ENCODE measurements around the gene CMKLR1. TPM values are rescaled to one million over a fixed set of nuclear protein-coding genes. Genes with fewer than 3 reads are reported as not detected.

CMKLR1 gene
- total RNA-seq, 4 donors from 2014 or later = 10.2 to 14.5 (median 12.6) TPM

- Histone ChIP-seq H3K4me3 (peak overlapping the region; percentile 15 to 36 (median 23)), H3K27me3 (no peaks in the 10 kb centered on the region), H3K27ac (replicated peaks in 1 of 4) (peak overlapping the region; percentile 34 to 82 (median 72)), H3K36me3 (no peaks in the 10 kb centered on the region), H3K4me1 (peaks cover 38 to 79% (median 71%) of the 10 kb centered on the region in 4 donors), H3K9me3 (no peaks in the 10 kb centered on the region)
- WGBS = 50% methylated on average over 10 of the region's 10 CpGs
- no peak for DNase-seq (ENCODE audit: extremely low spot score)
- intact Hi-C loops (cut with DNase I) = no loop called here
- TF ChIP-seq POLR2A (IDR thresholded peaks at IDR 0.05; ENCODE audit: low read depth) = no peak
- TF ChIP-seq CTCF (IDR thresholded peaks at IDR 0.05) = no peak
- no peak for TF ChIP-seq POLR2AphosphoS5 (IDR thresholded peaks at IDR 0.05)
- TF ChIP-seq EP300 (IDR thresholded peaks at IDR 0.05) = no peak
Observed at GRCh38 chr12:108305991-108306501, 33.1 kb downstream of the CMKLR1 start.

- DNase-seq (ENCODE audit: extremely low spot score) = peak; percentile 96
- intact Hi-C loops (cut with DNase I) = no loop called here
- Histone ChIP-seq H3K27me3 (no peaks in the 10 kb centered on the region), H3K27ac (replicated peaks in 1 of 4) (peak overlapping the region; percentile 34 to 82 (median 72)), H3K9me3 (no peaks in the 10 kb centered on the region), H3K36me3 (no peaks in the 10 kb centered on the region), H3K4me3 (peak overlapping the region; percentile 15 to 36 (median 23)), H3K4me1 (peaks cover 38 to 76% (median 71%) of the 10 kb centered on the region in 4 donors)
- TF ChIP-seq POLR2AphosphoS5 (IDR thresholded peaks at IDR 0.05) (peak; percentile 76 to 78), POLR2A (IDR thresholded peaks at IDR 0.05; ENCODE audit: low read depth) (no peak)
- 0% methylated on average over 8 of the region's 9 CpGs for WGBS
Observed at GRCh38 chr12:108305520-108305919, 33.6 kb downstream of the CMKLR1 start.

- H3K27me3 ChIP-seq = no peaks in the 10 kb centered on the region
- no peaks in the 10 kb centered on the region for H3K9me3 ChIP-seq
- 65% methylated on average over 6 of the region's 7 CpGs for WGBS
- no peak overlapping the region for H3K4me3 ChIP-seq
- H3K4me1 ChIP-seq = peaks cover 38 to 70% (median 67%) of the 10 kb centered on the region in 4 donors
- intact Hi-C loops (cut with DNase I) = no loop called here
- TF ChIP-seq POLR2AphosphoS5 (IDR thresholded peaks at IDR 0.05) (no peak), CTCF (IDR thresholded peaks at IDR 0.05) (no peak), EP300 (IDR thresholded peaks at IDR 0.05) (no peak), POLR2A (IDR thresholded peaks at IDR 0.05; ENCODE audit: low read depth) (no peak)
- peak overlapping the region in 2 of 4 donors; percentile 73 to 82 for H3K27ac ChIP-seq (replicated peaks in 1 of 4)
- no peak for DNase-seq (ENCODE audit: extremely low spot score)
- H3K36me3 ChIP-seq = no peaks in the 10 kb centered on the region
Observed at GRCh38 chr12:108304633-108305032, 34.5 kb downstream of the CMKLR1 start.

GRCh38 chr12:108303703-108304102 lies 35.4 kb downstream of the CMKLR1 start:
- DNase-seq (ENCODE audit: extremely low spot score) = no peak
- H3K27ac ChIP-seq (replicated peaks in 1 of 4) = peak overlapping the region; percentile 29 to 82 (median 66)
- H3K36me3 ChIP-seq = no peaks in the 10 kb centered on the region
- H3K4me1 ChIP-seq = peaks cover 38 to 70% (median 65%) of the 10 kb centered on the region in 4 donors
- no peaks in the 10 kb centered on the region for H3K9me3 ChIP-seq
- intact Hi-C loops (cut with DNase I) = no loop called here
- H3K27me3 ChIP-seq = no peaks in the 10 kb centered on the region
- WGBS = 76% methylated on average over 8 of the region's 8 CpGs
- no peak overlapping the region for H3K4me3 ChIP-seq
- TF ChIP-seq EP300 (IDR thresholded peaks at IDR 0.05) (no peak), POLR2AphosphoS5 (IDR thresholded peaks at IDR 0.05) (no peak), POLR2A (IDR thresholded peaks at IDR 0.05; ENCODE audit: low read depth) (no peak), CTCF (IDR thresholded peaks at IDR 0.05) (no peak)

- 53% methylated on average over 16 of the region's 18 CpGs for WGBS
- Histone ChIP-seq H3K4me1 (peaks cover 38 to 61% (median 55%) of the 10 kb centered on the region in 4 donors), H3K36me3 (no peaks in the 10 kb centered on the region), H3K27ac (replicated peaks in 1 of 4) (peak overlapping the region; percentile 29 to 82 (median 66)), H3K4me3 (no peak overlapping the region), H3K27me3 (no peaks in the 10 kb centered on the region), H3K9me3 (no peaks in the 10 kb centered on the region)
- intact Hi-C loops (cut with DNase I) = no loop called here
- TF ChIP-seq POLR2AphosphoS5 (IDR thresholded peaks at IDR 0.05) (peak; percentile 31 to 44), EP300 (IDR thresholded peaks at IDR 0.05) (no peak), CTCF (IDR thresholded peaks at IDR 0.05) (no peak)
- DNase-seq (ENCODE audit: extremely low spot score) = peak; percentile 93
Observed at GRCh38 chr12:108302403-108303311, 36.5 kb downstream of the CMKLR1 start.
